Spleen (tissue), 11 donors: Measurements from ENCODE around the gene SEPTIN10. TPM values are rescaled to one million over a fixed set of nuclear protein-coding genes. Genes with fewer than 3 reads are reported as not detected.

Experiments
- DNase-seq: peaks from one replicate; pipeline ENCODE4 v3.0.0-alpha.2; 2020
- H3K27ac ChIP-seq, 8 donors: fragments of 200-600 bp; sonication (generic) in 7 of 8; 1 replicate in 4 of 8; 2 replicates in 4 of 8; pipeline versions ENCODE4 v1.5.0 to v1.8.0; 2016 to 2021; ENCODE audit warnings: inconsistent platforms in 4 of 8, mild to moderate bottlenecking in 4 of 8, moderate library complexity in 1 of 8
- H3K27me3 ChIP-seq, 7 donors: fragments of 200-600 bp; sonication (generic) in 6 of 7; replicated peaks in 1 of 7; 1 replicate in 4 of 7; 2 replicates in 3 of 7; pipeline versions ENCODE4 v1.5.0 to v1.8.0; 2016 to 2021; ENCODE audit warnings: inconsistent platforms in 3 of 7, mild to moderate bottlenecking in 1 of 7
- H3K36me3 ChIP-seq, 6 donors: fragments of 200-600 bp; sonication (generic) in 5 of 6; 1 replicate in 4 of 6; 2 replicates in 2 of 6; pipeline versions ENCODE4 v1.5.0 to v1.8.0; 2016 to 2021; ENCODE audit warnings: inconsistent platforms in 2 of 6
- H3K4me1 ChIP-seq, 6 donors: fragments of 200-600 bp; sonication (generic) in 5 of 6; 1 replicate in 3 of 6; 2 replicates in 3 of 6; pipeline versions ENCODE4 v1.5.0 to v1.8.0; 2016 to 2021; ENCODE audit warnings: inconsistent platforms in 3 of 6
- H3K4me3 ChIP-seq, 8 donors: fragments of 200-600 bp; sonication (generic) in 7 of 8; 1 replicate in 4 of 8; 2 replicates in 4 of 8; pipeline versions ENCODE4 v1.5.0 to v1.8.0; 2016 to 2021; ENCODE audit warnings: inconsistent platforms in 4 of 8, mild to moderate bottlenecking in 4 of 8, moderate library complexity in 2 of 8
- H3K9me3 ChIP-seq, 8 donors: fragments of 200-600 bp; sonication (generic) in 7 of 8; 1 replicate in 4 of 8; 2 replicates in 4 of 8; pipeline versions ENCODE4 v1.5.0 to v1.8.0; 2016 to 2021; ENCODE audit warnings: inconsistent platforms in 4 of 8
- POLR2A ChIP-seq, 3 donors: fragments of 450-650 bp; IDR thresholded peaks; one replicate each; pipeline ENCODE4 v1.5.1; 2017; ENCODE audit warnings: antibody characterized with exemption in 3 of 3, mild to moderate bottlenecking in 1 of 3
- POLR2AphosphoS5 ChIP-seq, 3 donors: sonication (generic); formaldehyde crosslinking; IDR thresholded peaks; one replicate each; pipeline ENCODE4 v1.5.1; 2017; ENCODE audit warnings: antibody characterized with exemption in 3 of 3
- WGBS, 5 donors: extraction: QIAGEN DNeasy Blood & Tissue Kit in 3 of 5; methylation state at CpG; one replicate each; pipeline versions ENCODE4 v1.1.5 to v1.1.7; 2013 to 2018; 5-methylcytosine and 5-hydroxymethylcytosine counted together
- intact Hi-C: fragments of 100-400 bp; cut with DNase I; formaldehyde crosslinking; loops from one replicate; pipeline ENCODE4 v1.15.0; 2023; ENCODE audit warnings: low total_unique reads
- polyA plus RNA-seq, 3 donors: library from polyadenylated mRNA; stranded (reverse); fragments of 200-250 nt; gene quantifications; one replicate each; pipeline ENCODE4 v1.2.1, GENCODE V29; 2013
- total RNA-seq, 7 donors: library from RNA; depleted of rRNA in 3 of 7; stranded (reverse); fragments of >200 nt in 3 of 7; fragmentation: NEBNext Ultra II Directional in 4 of 7; extraction: Animal tissue kit (Norgen Biotek cat#: 25700) in 4 of 7; gene quantifications; one replicate each; pipeline versions ENCODE4 v1.1.0 to v1.2.1, GENCODE V29; 2016 to 2021
- TF ChIP-seq, protein P1 (sequence below), 11 experiments: fragments of 200-600 bp in 7 of 11; fragments of 450-650 bp in 4 of 11; sonication (generic) in 4 of 11; IDR thresholded peaks in 8 of 11; conservative IDR thresholded peaks in 3 of 11; 1 replicate in 7 of 11; 2 replicates in 4 of 11; pipeline versions ENCODE4 v1.4.0 to v1.8.0; 2016 to 2021; ENCODE audit warnings: antibody characterized with exemption in 11 of 11, inconsistent platforms in 4 of 11, mild to moderate bottlenecking in 1 of 11
- donor health status: healthy with polysubstance abuse.
- donor health status: DM: no; HTN: no; CAD: no; lungs with moderate emphysema.
- donor health status: DM: no; HTN: no; CAD: no.
- donor health status: Bipolar disorder and iron deficiency.
- donor health status: healthy.
- donor health status: DM: no; HTN: no; CAD: no.
- donor health status: DM: yes; HTN: yes; CAD: no.

SEPTIN10 gene
- total and polyA plus RNA-seq, 10 donors: 14.7 to 95.3 (median 58.3) TPM

DNA sequence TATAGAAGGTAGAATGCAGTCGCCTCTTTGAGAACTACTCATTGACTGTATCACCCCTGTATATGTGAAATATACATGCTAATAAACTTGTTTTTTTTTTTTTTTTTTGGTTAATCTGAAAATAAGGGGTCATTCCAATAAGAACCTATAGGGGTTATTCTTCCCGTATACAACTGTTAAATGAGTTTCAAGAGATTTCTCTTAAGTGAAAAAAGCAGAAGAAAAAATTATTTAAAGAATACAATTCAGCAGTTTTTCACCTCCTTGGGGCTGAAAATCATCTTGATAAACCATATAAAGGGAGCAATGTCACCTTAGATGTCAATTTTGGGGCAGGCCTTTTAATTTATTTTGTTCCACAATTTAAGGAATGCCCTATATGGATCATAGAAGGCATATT is 66.5 kb downstream of the SEPTIN10 start:
- intact Hi-C loops: loop anchor here (5.0 kb wide), 1 partner anchor 170 kb away; no protein-coding TSS in a partner anchor
- Histone ChIP-seq H3K9me3 (no peaks in the 10 kb centered on the region), H3K4me3 (no peak overlapping the region), H3K27me3 (no peaks in the 10 kb centered on the region), H3K36me3 (peaks cover 0 to 10% (median 0%) of the 10 kb centered on the region in 6 donors), H3K4me1 (peaks cover 0 to 6% (median 0%) of the 10 kb centered on the region in 6 donors), H3K27ac (no peak overlapping the region)
- DNase-seq: no peak
- WGBS, 5 donors: 88 to 92% (median 89%) methylated on average over 2 of the region's 2 CpGs
- no peak for TF ChIP-seq POLR2A (IDR thresholded peaks at IDR 0.05)
- TF ChIP-seq, protein P1, sequence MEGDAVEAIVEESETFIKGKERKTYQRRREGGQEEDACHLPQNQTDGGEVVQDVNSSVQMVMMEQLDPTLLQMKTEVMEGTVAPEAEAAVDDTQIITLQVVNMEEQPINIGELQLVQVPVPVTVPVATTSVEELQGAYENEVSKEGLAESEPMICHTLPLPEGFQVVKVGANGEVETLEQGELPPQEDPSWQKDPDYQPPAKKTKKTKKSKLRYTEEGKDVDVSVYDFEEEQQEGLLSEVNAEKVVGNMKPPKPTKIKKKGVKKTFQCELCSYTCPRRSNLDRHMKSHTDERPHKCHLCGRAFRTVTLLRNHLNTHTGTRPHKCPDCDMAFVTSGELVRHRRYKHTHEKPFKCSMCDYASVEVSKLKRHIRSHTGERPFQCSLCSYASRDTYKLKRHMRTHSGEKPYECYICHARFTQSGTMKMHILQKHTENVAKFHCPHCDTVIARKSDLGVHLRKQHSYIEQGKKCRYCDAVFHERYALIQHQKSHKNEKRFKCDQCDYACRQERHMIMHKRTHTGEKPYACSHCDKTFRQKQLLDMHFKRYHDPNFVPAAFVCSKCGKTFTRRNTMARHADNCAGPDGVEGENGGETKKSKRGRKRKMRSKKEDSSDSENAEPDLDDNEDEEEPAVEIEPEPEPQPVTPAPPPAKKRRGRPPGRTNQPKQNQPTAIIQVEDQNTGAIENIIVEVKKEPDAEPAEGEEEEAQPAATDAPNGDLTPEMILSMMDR (IDR thresholded peaks at IDR 0.05 in 8 of 11, conservative IDR thresholded peaks at IDR 0.05 in 3 of 11): no peak
- TF ChIP-seq POLR2AphosphoS5 (IDR thresholded peaks at IDR 0.05): no peak

DNA sequence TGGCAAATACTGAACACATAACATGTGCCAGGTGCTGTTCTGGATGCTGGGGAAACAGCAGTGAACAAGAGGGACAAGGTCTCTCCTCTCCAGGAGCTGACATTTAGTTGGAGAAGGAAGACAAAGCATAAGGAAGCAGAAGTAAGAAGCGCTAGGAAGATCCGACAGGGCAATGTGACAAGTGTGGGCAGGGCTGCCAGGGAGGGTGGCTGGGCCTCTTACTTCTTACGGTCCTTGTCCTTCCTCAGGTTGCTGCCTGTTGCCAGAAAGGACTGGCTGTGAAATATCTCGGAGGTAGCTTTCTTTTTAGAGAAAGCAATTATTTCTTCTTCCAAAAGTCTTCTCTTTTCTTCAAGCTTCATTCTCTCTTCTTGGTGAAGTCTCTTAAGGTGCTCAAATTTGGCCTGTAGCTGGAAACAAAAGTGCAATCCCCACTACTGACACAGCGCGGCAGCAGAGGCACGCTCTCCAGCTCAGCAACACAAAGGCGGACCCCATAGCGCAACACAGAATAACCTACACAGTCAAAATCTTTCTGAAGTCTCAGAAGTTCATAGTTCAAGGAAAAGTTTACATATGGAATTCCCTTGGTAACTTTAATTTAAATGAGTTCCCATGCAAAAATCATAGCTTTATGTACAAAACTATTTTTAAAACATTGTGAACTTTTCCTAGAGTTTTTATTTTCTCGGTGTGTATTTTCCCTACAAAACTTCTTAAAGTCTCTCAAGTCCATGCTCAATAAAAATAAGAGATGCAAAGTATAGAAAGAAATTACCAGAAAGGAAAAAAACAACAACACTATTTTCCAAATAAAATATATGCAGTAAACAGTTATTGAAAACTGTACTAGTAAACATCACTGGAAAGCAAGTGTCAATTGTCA is 67.7 kb downstream of the SEPTIN10 start:
- intact Hi-C loops: loop anchor here (5.0 kb wide), 1 partner anchor 171 kb away; no protein-coding TSS in a partner anchor
- DNase-seq: no peak
- WGBS, 5 donors: 36 to 44% (median 37%) methylated on average over 10 of the region's 10 CpGs

DNA sequence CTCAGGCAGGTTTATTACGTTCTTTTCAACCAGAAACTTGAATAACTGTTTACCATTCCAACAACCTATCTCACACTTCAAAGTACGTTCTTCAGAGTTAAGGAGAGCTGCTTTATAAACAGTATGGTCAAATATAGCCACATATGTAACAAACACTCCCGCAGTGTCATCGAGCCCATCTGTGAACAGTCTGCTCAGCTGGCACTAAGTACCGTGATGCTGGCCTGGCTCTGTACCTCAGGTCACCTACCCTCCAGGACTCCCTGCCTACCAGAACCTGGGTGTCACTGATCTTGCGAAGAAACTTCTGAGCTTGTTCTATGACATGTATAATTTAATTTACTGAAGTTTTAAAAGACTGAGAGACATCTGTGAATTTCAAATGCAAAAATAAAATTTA is 71.4 kb downstream of the SEPTIN10 start:
- TF ChIP-seq, protein P1 (IDR thresholded peaks at IDR 0.05 in 8 of 11, conservative IDR thresholded peaks at IDR 0.05 in 3 of 11): no peak
- TF ChIP-seq POLR2AphosphoS5 (IDR thresholded peaks at IDR 0.05) (no peak), POLR2A (IDR thresholded peaks at IDR 0.05) (no peak)
- H3K9me3 ChIP-seq: no peaks in the 10 kb centered on the region
- intact Hi-C loops: no loop called here

More for the DNA sequence above, 67.7 kb downstream of the SEPTIN10 start:
- Histone ChIP-seq H3K4me3 (no peak overlapping the region), H3K4me1 (peaks cover 0 to 6% (median 0%) of the 10 kb centered on the region in 6 donors), H3K27ac (no peak overlapping the region), H3K27me3 (no peaks in the 10 kb centered on the region), H3K9me3 (no peaks in the 10 kb centered on the region), H3K36me3 (peaks cover 0 to 4% (median 0%) of the 10 kb centered on the region in 6 donors)
- TF ChIP-seq POLR2A (IDR thresholded peaks at IDR 0.05) (no peak), POLR2AphosphoS5 (IDR thresholded peaks at IDR 0.05) (no peak)
- TF ChIP-seq, protein P1 (IDR thresholded peaks at IDR 0.05 in 8 of 11, conservative IDR thresholded peaks at IDR 0.05 in 3 of 11): peak; percentile 48 to 85 (median 77)

DNA sequence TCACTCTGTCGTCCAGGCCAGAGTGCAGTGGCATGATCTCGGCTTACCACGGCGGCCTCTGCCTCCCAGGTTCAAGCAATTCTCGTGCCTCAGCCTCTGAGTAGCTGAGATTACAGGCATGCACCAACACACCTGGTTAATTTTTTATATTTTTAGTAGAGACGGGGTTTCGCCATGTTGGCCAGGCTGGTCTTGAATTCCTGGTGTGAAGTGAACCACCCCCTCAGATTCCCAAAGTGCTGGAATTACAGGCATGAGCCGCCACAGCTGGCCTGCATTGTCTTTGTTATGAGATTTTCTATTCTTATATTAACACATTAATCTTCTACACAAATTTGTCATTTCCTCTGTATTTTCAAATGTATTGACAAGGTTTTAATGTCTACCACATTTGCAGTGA is 75.2 kb downstream of the SEPTIN10 start:
- no peak for TF ChIP-seq POLR2A (IDR thresholded peaks at IDR 0.05)
- TF ChIP-seq, protein P1 (IDR thresholded peaks at IDR 0.05 in 8 of 11, conservative IDR thresholded peaks at IDR 0.05 in 3 of 11): no peak
- no peak for TF ChIP-seq POLR2AphosphoS5 (IDR thresholded peaks at IDR 0.05)
- Histone ChIP-seq H3K9me3 (no peaks in the 10 kb centered on the region), H3K36me3 (no peaks in the 10 kb centered on the region), H3K27me3 (peaks cover 0 to 10% (median 0%) of the 10 kb centered on the region in 7 donors), H3K4me3 (no peak overlapping the region), H3K27ac (no peak overlapping the region), H3K4me1 (no peaks in the 10 kb centered on the region)
- 86 to 92% (median 90%) methylated on average over 8 of the region's 8 CpGs for WGBS, 5 donors
- no peak for DNase-seq
- intact Hi-C loops: no loop called here

More for the DNA sequence above, 71.4 kb downstream of the SEPTIN10 start:
- peaks cover 0 to 10% (median 0%) of the 10 kb centered on the region in 7 donors for H3K27me3 ChIP-seq
- peaks cover 0 to 6% (median 0%) of the 10 kb centered on the region in 6 donors for H3K4me1 ChIP-seq
- no peak overlapping the region for H3K27ac ChIP-seq
- 87 to 92% (median 91%) methylated on average over 6 of the region's 6 CpGs for WGBS, 5 donors
- H3K4me3 ChIP-seq: no peak overlapping the region
- DNase-seq: no peak
- peaks cover 0 to 4% (median 0%) of the 10 kb centered on the region in 6 donors for H3K36me3 ChIP-seq
